Measurements from ENCODE around the gene OR52B4.
"Not testable (repeated sequence)": the region's sequence is repeated elsewhere in the genome, so short reads cannot be mapped to it uniquely, and the experiment has no call there.

Gene OR52B4

GRCh38 chr11:4368286-4368685 lies at the start of gene OR52B4:
OR52B4 (minus strand) TSS chr11:4368386; CDS start chr11:4368295, 91 bp downstream.
- Histone ChIP-seq H3K27ac (no peak within 1 kb of the TSS), H3K4me3 (no peak within 1 kb of the TSS)
- TF ChIP-seq CTCF (IDR thresholded peaks at IDR 0.05) = no peak
- DNase-seq (ENCODE audit: low spot score) = no peak

DNA sequence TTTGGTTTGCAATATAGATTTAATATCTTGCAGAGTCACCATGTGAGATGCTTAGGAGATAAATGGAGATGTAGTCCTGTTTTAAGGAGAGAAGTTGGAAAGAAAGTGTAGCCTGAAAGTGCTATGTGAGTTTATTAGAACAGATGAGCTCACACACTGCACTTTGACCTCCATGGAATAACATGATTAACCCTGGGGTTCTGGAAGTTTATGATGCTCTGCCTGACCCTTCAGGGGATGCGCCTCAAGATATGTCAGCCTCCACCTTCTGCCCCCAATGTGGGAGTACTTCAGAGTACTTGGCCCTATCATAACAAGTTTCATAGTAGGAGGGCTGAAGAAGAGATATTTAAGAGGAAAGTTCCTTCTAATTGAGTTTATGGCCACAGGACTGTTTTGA lies 48.6 kb upstream of the OR52B4 start:
- TF ChIP-seq CTCF (IDR thresholded peaks at IDR 0.05) = no peak
- Histone ChIP-seq H3K4me3 (no peak overlapping the region), H3K27ac (no peak overlapping the region)
- no peak for DNase-seq (ENCODE audit: low spot score)

DNA sequence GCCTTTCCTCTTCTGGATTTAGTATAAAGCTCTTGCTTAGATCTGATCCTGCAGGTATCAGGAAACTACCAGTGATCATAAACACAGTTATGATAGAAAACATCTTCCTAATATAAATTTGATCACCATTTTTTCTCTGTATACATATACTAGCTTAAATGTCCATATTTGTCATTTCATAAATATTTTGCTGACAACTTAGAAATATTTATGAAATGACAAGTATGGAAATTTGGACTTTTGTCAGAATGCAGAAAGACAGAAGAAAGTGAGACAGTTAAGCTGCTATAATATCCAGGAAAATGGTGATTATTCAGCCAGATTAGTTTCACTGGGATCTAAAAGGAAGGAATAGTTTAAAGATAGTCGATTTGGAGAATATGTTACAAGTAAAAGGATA lies 48.1 kb upstream of the OR52B4 start:
- no peak for TF ChIP-seq CTCF (IDR thresholded peaks at IDR 0.05)
- no peak overlapping the region for H3K4me3 ChIP-seq

GRCh38 chr11:4406206-4406605 lies 38.0 kb upstream of the OR52B4 start:
- not testable (repeated sequence) for DNase-seq (ENCODE audit: low spot score); H3K4me3 ChIP-seq; H3K27ac ChIP-seq

More for the DNA sequence above, 48.1 kb upstream of the OR52B4 start:
- H3K27ac ChIP-seq = no peak overlapping the region
- no peak for DNase-seq (ENCODE audit: low spot score)

DNA sequence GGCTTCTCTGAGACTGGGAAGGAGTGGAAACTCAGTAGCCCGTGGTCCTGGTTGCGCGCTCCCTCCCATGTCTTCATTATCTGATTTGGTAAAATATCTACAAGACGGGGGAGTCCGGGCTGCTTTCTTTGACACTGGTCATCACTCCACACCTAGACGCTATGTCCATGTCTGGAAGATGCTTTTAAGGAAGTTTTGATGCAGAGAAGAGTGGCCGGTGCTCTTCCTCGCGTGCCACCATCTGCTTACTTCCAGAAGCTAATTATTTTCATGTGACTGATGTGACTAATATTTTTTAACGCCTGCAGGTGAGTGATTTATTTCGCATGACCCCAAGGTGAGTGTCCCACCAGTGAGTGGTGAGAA lies 25.7 kb upstream of the OR52B4 start:
- no peak for DNase-seq (ENCODE audit: low spot score)
- Histone ChIP-seq H3K4me3 (peak overlapping the region; percentile 90), H3K27ac (peak overlapping the region; percentile 64 to 79)
- no peak for TF ChIP-seq CTCF (IDR thresholded peaks at IDR 0.05)

GRCh38 chr11:4393209-4393857 lies 25.1 kb upstream of the OR52B4 start, which contains the start of gene TRIM21:
TRIM21 (minus strand) TSS chr11:4393702; CDS start chr11:4390409, 3,293 bp downstream.
- Histone ChIP-seq H3K4me3 (peak within 1 kb of the TSS; percentile 90), H3K27ac (peak within 1 kb of the TSS; percentile 64 to 79)
- DNase-seq (ENCODE audit: low spot score) = peak; percentile 85
- TF ChIP-seq CTCF (IDR thresholded peaks at IDR 0.05) = no peak

- H3K4me3 ChIP-seq = no peak overlapping the region
- DNase-seq (ENCODE audit: low spot score) = no peak
- H3K27ac ChIP-seq = no peak overlapping the region
- no peak for TF ChIP-seq CTCF (IDR thresholded peaks at IDR 0.05)
Observed at GRCh38 chr11:4388221-4388620, 20.0 kb upstream of the OR52B4 start.

All from coronary artery (tissue), 2 donors.